NCI-H1436 treated with DMSO at 0.1 percent for 48 hours (cell line): Measurements from ENCODE around the gene GRK5.

Experiments
- DNase-seq: peaks from one replicate; lab custom pipeline; 2025; lab: John Stamatoyannopoulos, UW

GRK5 gene

GRCh38 chr10:119297207-119297968 lies 90.0 kb downstream of the GRK5 start:
- DNase-seq, result no peak

- no peak for DNase-seq
These were observed 91.4 kb downstream of the GRK5 start for GRCh38 chr10:119298810-119299209.

- DNase-seq, result no peak
These were observed 92.2 kb downstream of the GRK5 start for GRCh38 chr10:119299531-119299930.

DNA sequence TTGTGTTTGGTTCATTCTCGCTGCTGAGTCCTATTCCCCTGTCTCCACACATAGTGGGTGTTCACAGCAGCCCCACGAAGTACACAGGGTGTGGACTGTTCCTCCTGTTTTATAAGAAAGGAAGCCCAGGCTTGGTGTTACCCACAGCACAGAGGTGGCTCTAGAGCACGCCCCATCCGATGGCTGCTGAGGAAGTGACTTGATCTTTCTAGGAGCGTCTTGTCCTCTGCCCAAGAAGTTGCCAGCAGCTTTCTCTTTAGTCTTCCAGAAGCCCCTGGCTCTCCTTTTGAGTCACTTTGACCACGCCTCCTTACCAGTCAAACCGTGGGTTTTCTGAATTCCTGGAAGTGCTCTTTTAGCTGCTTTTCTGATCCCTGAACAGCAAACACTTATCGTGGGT lies 94.0 kb downstream of the GRK5 start:
- DNase-seq, result no peak

DNA sequence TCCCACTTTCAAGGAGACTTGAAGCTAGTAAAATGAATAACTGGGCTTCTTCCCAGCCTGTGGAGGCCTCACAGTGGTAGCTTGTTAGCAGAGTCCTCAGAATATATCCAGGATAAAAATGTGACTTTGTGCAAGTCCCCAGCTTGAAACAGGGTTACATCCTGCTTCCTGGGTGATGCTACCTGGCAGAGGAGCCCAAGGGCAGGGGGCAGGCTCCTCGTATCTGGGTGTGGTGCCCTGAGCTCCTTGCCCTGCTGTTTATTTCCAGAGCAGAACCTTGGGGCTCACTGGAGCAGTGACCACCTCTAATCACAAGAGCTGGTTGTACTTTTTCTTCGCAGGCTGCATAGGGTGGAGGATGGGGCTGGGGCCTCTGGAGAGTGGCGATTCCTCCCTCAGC lies 94.8 kb downstream of the GRK5 start:
- no peak for DNase-seq

DNA sequence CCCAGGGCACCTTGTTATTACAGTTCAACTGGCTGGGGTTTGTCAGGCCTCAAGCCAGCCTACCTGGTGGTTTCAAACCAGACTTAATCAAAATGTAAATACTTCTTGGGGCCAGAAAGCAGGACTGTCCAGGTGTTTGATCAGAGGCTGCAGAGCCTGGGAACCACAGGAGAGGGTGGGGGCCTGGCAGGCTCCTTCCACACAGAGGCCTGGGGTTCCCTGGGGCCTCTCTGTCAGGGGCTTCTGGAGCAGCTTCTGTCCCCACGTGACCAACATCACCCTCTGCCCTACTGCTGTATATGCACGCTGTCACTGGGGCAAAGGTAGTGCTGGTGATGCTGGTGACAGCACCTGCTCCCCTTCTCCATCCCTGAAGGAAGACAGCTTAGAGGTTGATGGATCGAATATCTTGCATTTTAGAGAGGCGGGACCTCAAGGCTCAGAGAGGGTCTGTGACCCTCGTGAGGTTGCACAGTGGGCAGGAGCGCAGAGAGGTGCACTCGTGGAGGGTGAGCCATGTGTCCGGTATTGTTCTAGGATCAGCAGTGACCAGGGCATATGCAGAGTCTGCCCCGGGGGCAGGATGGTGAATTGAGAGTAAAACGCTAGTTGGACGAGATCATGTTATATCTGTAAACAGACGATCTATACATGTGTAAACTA lies 95.4 kb downstream of the GRK5 start:
- no peak for DNase-seq

DNA sequence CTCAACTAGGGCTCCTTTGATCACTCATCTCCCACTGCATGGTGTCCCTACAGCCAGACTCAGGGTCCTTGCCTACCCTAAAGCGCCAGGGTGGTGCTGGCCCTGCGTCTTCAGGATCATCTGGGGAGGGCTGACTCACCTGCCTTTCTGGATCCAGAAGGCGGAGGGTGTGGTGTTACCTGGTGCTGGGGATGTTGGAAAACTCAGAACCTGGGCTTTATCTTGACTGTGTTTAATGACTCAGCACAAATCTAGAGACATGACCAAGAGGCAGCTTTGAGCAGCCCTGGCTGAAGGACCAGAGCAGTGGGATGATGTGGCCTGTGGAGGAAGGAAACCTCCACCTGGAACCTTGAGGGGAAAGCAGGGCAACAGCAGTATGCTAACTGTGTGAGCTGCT lies 96.5 kb downstream of the GRK5 start:
- DNase-seq, result no peak

GRCh38 chr10:119304541-119304940 lies 97.2 kb downstream of the GRK5 start:
- DNase-seq, result no peak

- DNase-seq, result no peak
These were observed 98.6 kb downstream of the GRK5 start for GRCh38 chr10:119305860-119306513.

- no peak for DNase-seq
These were observed 99.2 kb downstream of the GRK5 start for GRCh38 chr10:119306514-119306951.

- DNase-seq, result no peak
These were observed 99.6 kb downstream of the GRK5 start for GRCh38 chr10:119306986-119307392.

DNA sequence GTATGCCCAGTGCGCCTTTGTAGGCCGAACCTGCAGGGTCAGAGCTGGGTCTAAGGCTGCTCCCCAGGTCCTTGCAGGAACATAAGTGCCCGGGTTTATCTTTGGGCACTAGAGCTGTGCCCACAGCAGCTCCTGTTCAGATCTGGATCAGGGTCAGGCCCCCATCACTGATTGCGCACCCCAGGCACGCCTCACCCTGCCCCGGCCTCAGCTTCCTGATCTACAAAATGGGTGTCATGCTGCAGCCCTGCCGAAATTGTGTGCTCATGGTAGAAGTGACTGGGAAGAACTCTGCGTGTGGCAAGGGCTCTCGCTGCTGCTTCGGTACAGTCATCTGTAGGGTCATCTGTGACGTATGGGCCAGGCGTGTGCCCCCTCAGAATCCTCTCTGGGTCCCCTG lies 100.7 kb downstream of the GRK5 start:
- no peak for DNase-seq

DNA sequence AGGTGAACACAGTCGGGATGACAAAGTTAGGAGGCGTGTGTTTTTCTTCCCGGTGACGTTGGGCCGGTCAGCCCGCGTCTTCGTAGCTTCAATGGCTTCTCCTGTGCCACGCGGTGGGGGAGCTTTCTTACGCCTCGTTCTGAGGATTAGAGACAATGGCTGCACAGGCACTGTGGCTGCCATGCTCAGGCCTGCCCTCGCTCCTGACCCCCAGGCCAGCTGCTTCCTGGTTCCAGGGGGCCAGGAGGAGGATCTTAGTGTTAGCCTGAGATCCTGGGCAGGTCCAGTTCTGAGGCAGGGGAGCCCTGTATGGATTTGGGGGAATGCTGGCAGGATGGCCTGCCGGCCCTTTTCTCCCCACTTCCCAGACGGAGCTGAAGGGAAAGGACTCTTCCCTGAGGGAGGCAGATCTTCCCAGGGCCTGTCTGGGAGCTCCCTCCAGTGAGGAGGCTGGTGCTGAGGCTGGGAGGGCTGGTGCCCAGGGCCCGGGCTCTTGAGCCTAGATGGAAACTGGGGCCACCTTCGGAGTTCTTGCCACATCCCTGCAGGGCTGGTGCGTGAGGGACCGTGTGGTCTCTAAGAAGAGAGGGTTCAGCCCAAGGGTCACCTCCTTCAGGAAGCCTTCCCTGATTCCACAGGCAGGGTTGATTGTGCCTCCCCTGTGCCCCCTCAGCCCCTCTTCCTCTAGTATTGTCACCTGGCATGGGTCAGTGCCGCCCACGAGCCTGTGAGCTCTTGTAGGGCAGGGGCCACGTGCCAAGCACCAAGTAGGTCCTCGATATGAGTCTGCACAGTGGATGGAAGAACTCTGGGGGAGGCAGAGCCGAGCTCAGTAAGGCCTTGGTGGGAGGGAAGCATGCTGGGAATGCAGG lies 101.4 kb downstream of the GRK5 start:
- no peak for DNase-seq

GRCh38 chr10:119309423-119309770 lies 102.0 kb downstream of the GRK5 start:
- DNase-seq, result no peak

DNA sequence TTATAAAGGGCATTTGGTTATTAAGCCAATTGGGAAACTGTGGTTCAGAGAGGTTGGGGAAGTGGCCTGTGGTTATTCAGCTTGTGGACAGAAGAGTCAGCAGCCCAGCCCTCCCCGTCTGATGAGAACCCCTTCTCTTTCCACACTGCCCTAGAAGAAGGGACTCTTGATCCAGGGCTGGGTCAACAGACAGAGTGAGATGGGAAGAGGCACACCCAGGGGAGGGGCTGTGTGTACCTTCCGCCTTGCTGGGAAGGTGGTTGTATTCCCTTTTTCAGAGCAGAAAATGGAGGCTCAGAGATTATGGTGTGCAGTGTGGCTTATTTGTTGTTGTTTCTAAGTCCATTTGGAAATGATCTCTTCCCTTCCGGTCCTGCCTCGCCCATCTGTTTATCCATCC lies 103.4 kb downstream of the GRK5 start:
- no peak for DNase-seq

DNA sequence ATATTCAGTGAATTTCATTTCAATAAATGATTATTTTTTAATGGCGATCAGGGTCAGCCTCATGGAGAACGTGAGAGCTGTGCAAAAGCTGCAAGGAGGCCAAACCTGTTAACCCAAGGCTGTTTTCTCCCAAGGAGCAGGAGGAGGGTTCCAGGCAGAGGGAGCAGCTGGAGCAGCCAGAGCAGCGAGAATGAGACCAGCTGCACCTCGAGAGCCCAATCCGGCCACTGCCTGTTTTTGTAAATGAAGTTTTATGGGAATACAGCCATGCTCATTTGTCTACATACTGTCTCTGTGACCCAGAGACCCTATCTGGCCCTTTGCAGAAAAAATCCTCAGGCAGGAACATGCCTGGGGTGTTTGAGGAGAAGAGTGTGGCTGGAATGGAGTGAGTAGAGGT lies 104.9 kb downstream of the GRK5 start:
- no peak for DNase-seq

DNA sequence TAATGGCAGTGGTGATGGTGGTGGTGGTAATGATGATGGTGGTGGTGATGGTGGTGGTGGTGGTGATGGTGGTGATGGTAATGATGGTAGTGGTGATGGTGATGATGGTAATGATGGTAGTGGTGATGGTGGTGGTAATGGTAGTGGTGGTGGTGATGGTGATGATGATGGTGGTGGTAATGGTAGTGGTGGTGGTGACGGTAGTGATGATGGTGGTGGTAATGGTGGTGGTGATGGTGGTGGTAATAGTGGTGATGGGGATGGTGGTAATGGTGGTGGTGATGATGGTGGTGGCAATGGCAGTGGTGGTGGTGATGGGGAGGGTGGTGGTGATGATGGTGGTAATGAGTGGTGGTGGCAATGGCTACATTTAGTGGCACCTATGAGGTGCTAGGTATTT lies 105.7 kb downstream of the GRK5 start:
- DNase-seq, result no peak

DNA sequence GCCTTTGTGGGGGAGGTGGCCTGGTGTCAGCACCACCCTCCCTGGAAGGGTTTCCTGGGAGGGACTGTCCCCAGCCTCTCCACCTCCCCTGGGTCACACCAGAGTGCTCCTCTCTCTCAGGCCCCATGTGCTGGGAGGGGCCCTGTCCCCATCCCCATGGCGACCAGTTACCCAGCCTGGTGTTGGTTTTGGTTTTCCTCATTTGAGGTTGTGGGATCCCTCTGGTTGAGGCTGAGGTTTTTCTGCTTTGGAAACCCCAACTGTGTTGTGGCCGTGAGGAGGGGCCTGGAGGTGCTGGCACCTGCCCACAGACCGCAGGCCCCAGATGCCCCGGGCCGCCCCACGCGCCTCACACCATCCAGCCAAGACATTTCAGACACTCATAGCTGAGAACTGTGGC lies 106.3 kb downstream of the GRK5 start:
- DNase-seq, result no peak

GRCh38 chr10:119314061-119314460 lies 106.7 kb downstream of the GRK5 start:
- no peak for DNase-seq

- no peak for DNase-seq
These were observed 107.1 kb downstream of the GRK5 start for GRCh38 chr10:119314486-119314885.

GRCh38 chr10:119315128-119316001 lies 108.0 kb downstream of the GRK5 start:
- no peak for DNase-seq
